ENCODE data around the gene TNNT3. TPM values are rescaled to one million over a fixed set of nuclear protein-coding genes. Genes with fewer than 3 reads are reported as not detected.
A peak's percentile ranks its signal among the peaks of the same experiment; 100 is the strongest.

Gene TNNT3
- total RNA-seq, 8 experiments from 2014 or later, result 0.11 to 25.9 (median 3.6) TPM; not detected in 3

GRCh38 chr11:1924181-1924580, 4.7 kb downstream of the TNNT3 start:
- ATAC-seq (replicated peaks in 6 of 8), result no peak
- H3K4me1 ChIP-seq (replicated peaks in 1 of 2), result peaks cover 9 to 10% of the 10 kb centered on the region in 2 donors
- 65 to 90% (median 84%) methylated on average over 2 to 3 of the region's 17 CpGs; no CpG with 5 or more reads in 7 of the 10 experiments for WGBS, 10 experiments

DNA sequence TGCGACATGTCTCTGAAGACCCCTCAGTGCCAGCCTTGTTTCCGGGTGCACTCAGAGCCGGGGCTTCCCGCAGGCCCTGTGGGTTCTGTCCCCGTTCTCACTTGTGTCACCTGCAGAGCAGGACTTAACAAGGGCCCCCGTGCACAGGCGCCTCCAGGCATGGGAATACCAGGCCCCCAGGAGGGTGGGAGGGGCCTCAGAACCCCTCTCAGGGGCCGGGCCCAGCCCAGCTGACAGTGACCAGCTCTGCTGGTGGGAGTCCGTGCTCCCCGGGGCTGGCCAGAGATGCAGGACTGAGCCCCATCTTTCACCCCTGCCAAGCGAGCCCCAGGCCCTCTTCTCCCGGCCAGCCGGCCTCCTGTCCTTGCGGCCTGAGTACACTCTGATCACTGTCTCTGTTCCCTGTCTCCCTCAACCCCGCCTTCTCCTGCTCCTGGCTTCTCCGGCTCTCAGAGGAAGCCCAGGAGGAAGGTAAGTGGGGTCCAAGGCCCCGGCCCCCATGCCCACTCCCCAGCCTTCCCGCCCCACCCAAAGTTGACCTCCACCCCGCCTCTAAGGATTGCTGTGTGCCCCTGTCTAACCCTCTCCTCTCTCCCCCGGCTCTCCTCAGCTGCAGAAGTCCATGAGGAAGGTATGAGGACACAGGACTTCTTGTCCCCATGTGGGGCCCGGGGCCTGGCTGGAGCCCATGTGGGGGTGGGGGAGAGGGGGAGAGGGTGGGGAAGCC, 5.3 kb downstream of the TNNT3 start:
- Histone ChIP-seq H3K27ac (no peak overlapping the region), H3K4me1 (replicated peaks in 1 of 2) (peaks cover 9 to 10% of the 10 kb centered on the region in 2 donors), H3K4me3 (no peak overlapping the region)
- WGBS, 10 experiments, result 42 to 100% (median 80%) methylated on average over 2 to 3 of the region's 21 CpGs; no CpG with 5 or more reads in 7 of the 10 experiments
- no peak for ATAC-seq (replicated peaks in 6 of 8)
- in situ Hi-C loops (cut with MboI; ENCODE audit: low pct_unique_long_range_greater_than_20kb in 2 of 9, low sequenced_read_pairs in 9 of 9, unreplicated experiment in 9 of 9), result no loop called here

More at GRCh38 chr11:1924181-1924580, 4.7 kb downstream of the TNNT3 start:
- Histone ChIP-seq H3K27ac (no peak overlapping the region), H3K4me3 (no peak overlapping the region)
- in situ Hi-C loops (cut with MboI; ENCODE audit: low pct_unique_long_range_greater_than_20kb in 2 of 9, low sequenced_read_pairs in 9 of 9, unreplicated experiment in 9 of 9), result no loop called here

GRCh38 chr11:1925373-1926155, 6.1 kb downstream of the TNNT3 start:
- in situ Hi-C loops (cut with MboI; ENCODE audit: low pct_unique_long_range_greater_than_20kb in 2 of 9, low sequenced_read_pairs in 9 of 9, unreplicated experiment in 9 of 9), result no loop called here
- no peak for ATAC-seq (replicated peaks in 6 of 8)
- WGBS, 10 experiments, result 87% methylated on average over 4 of the region's 23 CpGs; no CpG with 5 or more reads in 9 of the 10 experiments

DNA sequence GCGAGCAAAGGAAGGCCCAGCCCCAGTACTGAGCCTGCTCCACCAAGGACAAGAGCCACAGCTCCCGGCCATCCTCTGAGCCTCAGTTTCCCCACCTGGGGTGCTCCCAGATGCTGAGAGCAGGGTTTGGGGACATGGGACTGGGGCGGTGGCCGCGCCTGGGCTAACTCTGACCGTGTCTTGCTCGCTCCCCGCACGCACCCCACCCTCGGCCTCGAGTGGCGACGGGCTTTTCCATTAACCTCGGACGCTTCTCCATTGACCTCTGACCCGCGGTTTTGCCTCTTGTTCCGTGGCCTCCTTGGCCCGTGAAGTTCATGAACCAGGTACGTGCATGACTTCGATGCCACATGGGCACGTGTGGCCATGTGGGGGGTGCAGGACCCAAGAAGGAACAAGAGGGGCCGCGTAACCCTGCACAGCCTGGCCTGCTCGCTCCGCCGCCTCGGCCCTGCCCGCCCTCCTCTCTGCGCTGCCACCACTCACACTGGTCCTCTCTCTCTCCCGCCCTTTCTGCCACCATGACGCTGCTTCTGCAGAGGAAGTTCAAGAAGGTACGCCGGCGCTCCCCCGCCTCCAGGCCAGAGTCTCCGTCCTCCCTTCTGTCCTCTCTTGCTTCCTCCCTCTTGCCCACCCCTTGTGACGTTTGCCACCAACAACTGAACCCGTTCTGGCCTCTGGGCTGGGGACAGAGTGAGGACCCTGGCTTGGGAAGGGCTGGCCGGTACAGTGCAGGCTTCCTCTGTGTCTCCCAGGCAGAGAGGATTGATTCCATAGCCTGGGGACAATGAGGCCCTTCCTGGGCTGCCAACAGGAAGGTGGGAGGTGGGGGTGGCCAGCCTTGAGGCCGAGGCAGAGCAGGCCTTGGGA, 6.9 kb downstream of the TNNT3 start:
- peak; percentile 1 to 47 (median 38) for ATAC-seq (replicated peaks in 6 of 8)
- no peak overlapping the region for H3K4me3 ChIP-seq
- H3K27ac ChIP-seq, result no peak overlapping the region
- in situ Hi-C loops (cut with MboI; ENCODE audit: low pct_unique_long_range_greater_than_20kb in 2 of 9, low sequenced_read_pairs in 9 of 9, unreplicated experiment in 9 of 9), result no loop called here
- 60 to 100% (median 87%) methylated on average over 1 to 17 of the region's 41 CpGs; no CpG with 5 or more reads in 4 of the 10 experiments for WGBS, 10 experiments
- peaks cover 9 to 14% of the 10 kb centered on the region in 2 donors for H3K4me1 ChIP-seq (replicated peaks in 1 of 2)

More at GRCh38 chr11:1925373-1926155, 6.1 kb downstream of the TNNT3 start:
- peaks cover 9 to 10% of the 10 kb centered on the region in 2 donors for H3K4me1 ChIP-seq (replicated peaks in 1 of 2)
- H3K27ac ChIP-seq, result no peak overlapping the region
- H3K4me3 ChIP-seq, result no peak overlapping the region

DNA sequence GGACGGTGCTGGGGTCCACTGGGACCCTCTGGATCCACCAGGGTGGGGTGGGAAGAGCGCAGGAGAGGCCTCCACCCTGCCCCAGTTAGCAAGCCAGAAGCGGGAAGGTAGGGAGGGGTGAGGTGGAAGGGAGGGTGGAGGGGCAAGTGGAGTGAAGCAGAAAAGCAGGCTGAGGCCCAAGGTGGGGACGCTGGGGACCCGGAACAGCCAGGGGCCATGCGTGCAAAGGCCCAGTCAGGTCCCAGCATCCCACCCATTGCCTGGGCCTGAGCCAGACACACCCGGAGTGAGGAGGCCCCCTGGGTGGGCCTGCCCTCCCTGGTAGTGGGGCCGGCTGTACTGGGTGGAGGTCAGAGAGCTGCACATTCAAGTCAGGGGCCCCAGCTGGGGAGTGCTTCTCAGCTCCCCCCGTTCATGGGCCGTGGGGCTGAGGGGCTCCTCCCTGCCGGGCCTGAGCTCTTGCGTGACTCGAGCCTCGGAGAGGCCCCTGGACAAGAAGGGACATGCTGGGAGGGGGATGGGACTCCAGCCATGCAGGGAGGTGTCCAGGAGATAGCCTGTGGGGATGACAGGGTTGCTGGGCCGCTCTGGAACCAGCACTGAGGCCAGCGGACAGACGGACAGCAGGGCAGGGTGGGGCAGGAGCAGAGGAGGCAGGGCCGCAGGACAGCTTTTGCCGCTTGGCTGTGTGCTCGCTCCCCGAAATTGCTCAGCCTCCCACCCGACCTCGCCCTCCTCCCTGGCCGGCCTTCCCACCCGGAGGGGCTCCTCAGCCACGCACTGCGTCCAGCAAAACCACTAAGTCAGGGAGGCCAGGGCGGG, 7.7 kb downstream of the TNNT3 start:
- 0 to 100% (median 64%) methylated on average over 1 to 6 of the region's 28 CpGs; no CpG with 5 or more reads in 5 of the 10 experiments for WGBS, 10 experiments
- ATAC-seq (replicated peaks in 6 of 8), result peak; percentile 47 to 79 (median 70)
- in situ Hi-C loops (cut with MboI; ENCODE audit: low pct_unique_long_range_greater_than_20kb in 2 of 9, low sequenced_read_pairs in 9 of 9, unreplicated experiment in 9 of 9), result no loop called here

DNA sequence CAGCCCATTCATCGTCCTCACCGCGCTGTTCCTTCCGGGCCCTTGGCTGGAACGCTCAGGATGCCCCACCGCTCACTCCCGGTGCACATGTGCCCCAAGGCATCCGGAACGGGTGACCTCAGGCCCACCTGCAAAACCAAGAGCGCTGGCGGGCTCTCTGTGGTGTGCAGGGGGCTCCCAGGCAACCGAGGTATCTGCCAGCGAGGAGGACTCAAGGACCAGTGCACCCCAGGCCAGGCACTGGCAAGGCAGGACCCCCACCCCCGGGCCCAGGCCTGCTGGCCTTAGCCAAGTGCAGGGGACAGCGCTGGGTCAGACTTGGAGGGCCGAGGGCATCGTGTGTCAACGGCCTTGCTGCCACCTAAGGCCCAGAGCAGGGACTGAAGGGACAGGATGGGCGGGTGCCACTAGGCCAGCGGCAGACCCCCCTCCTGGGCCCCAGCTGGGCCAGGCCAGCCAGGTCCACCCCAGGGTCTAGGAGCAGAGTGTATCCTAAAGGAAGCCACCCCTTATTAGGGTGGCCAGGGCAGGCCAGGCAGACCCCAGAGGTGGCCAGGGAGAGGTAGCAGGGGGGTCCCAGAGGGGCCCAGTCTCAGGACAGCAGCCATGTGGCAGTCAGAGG, 8.5 kb downstream of the TNNT3 start:
- Histone ChIP-seq H3K4me3 (no peak overlapping the region), H3K27ac (no peak overlapping the region), H3K4me1 (replicated peaks in 1 of 2) (peaks cover 9 to 21% of the 10 kb centered on the region in 2 donors)
- 46 to 93% (median 89%) methylated on average over 3 to 16 of the region's 20 CpGs; no CpG with 5 or more reads in 7 of the 10 experiments for WGBS, 10 experiments
- peak in 3 of 8 experiments; percentile 0 to 18 (median 0) for ATAC-seq (replicated peaks in 6 of 8)
- in situ Hi-C loops (cut with MboI; ENCODE audit: low pct_unique_long_range_greater_than_20kb in 2 of 9, low sequenced_read_pairs in 9 of 9, unreplicated experiment in 9 of 9), result no loop called here

More for the DNA sequence above, 7.7 kb downstream of the TNNT3 start:
- H3K4me3 ChIP-seq, result no peak overlapping the region
- H3K27ac ChIP-seq, result no peak overlapping the region
- peaks cover 9 to 21% of the 10 kb centered on the region in 2 donors for H3K4me1 ChIP-seq (replicated peaks in 1 of 2)

- no peak overlapping the region for H3K27ac ChIP-seq
- peak in 3 of 8 experiments; percentile 32 to 57 (median 36) for ATAC-seq (replicated peaks in 6 of 8)
- H3K4me1 ChIP-seq (replicated peaks in 1 of 2), result peaks cover 9 to 21% of the 10 kb centered on the region in 2 donors
- in situ Hi-C loops (cut with MboI; ENCODE audit: low pct_unique_long_range_greater_than_20kb in 2 of 9, low sequenced_read_pairs in 9 of 9, unreplicated experiment in 9 of 9), result no loop called here
- no peak overlapping the region for H3K4me3 ChIP-seq
- WGBS, 10 experiments, result 80% methylated on average over 5 of the region's 13 CpGs; no CpG with 5 or more reads in 9 of the 10 experiments
Measured at GRCh38 chr11:1928470-1928890, 9.0 kb downstream of the TNNT3 start.

GRCh38 chr11:1928891-1929541, 9.5 kb downstream of the TNNT3 start:
- H3K4me1 ChIP-seq (replicated peaks in 1 of 2), result peaks cover 9 to 21% of the 10 kb centered on the region in 2 donors
- no peak overlapping the region for H3K4me3 ChIP-seq
- in situ Hi-C loops (cut with MboI; ENCODE audit: low pct_unique_long_range_greater_than_20kb in 2 of 9, low sequenced_read_pairs in 9 of 9, unreplicated experiment in 9 of 9), result no loop called here
- no peak for ATAC-seq (replicated peaks in 6 of 8)
- 89 to 100% (median 100%) methylated on average over 2 to 11 of the region's 35 CpGs; no CpG with 5 or more reads in 7 of the 10 experiments for WGBS, 10 experiments
- H3K27ac ChIP-seq, result no peak overlapping the region

DNA sequence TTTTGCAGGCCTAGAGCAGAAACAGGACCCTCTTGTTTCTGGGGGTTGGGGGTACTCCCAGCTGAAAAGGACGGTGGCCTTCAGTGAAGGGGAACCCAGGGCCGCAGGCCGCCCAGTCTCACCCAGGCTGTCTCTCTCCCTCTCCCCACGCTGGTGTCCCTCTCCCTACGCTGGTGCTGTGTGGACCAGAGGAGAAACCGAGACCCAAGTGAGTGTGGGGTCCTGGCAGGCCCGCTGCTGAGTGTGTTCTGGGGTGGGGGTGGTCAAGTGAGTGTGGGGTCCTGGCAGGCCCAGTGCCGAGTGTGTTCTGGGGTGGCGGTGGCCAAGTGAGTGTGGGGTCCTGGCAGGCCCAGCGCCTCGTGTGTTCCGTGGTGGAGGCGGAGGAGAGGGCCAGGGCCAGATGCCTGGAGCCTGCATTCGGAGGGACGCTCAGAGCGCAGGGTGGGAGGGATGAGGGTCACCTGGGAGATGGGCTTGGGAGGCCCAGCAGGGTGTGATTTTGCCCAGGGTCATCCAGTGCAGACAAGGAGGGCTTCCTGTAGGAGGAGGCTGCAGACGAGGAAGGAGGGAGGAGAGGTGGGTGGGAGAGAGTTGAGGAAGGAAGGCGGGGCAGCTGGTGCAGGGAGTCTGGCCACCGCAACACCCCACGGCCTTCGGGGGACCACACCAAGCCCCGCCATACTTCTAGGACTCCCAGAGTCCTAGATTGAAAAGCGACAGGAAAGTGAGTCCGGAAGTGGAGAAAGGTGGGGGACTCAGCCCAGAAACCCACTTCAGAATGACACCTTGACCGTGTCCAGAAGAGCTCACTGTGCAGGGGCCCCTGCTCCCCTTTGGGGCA, 10.3 kb downstream of the TNNT3 start:
- Histone ChIP-seq H3K4me1 (replicated peaks in 1 of 2) (peaks cover 9 to 21% of the 10 kb centered on the region in 2 donors), H3K27ac (no peak overlapping the region), H3K4me3 (no peak overlapping the region)
- 60 to 100% (median 81%) methylated on average over 1 to 7 of the region's 25 CpGs; no CpG with 5 or more reads in 4 of the 10 experiments for WGBS, 10 experiments
- in situ Hi-C loops (cut with MboI; ENCODE audit: low pct_unique_long_range_greater_than_20kb in 2 of 9, low sequenced_read_pairs in 9 of 9, unreplicated experiment in 9 of 9), result no loop called here
- no peak for ATAC-seq (replicated peaks in 6 of 8)

- in situ Hi-C loops (cut with MboI; ENCODE audit: low pct_unique_long_range_greater_than_20kb in 2 of 9, low sequenced_read_pairs in 9 of 9, unreplicated experiment in 9 of 9), result no loop called here
- WGBS, 10 experiments, result 76 to 100% (median 93%) methylated on average over 1 to 8 of the region's 9 CpGs; no CpG with 5 or more reads in 2 of the 10 experiments
- H3K4me1 ChIP-seq (replicated peaks in 1 of 2), result peaks cover 9 to 21% of the 10 kb centered on the region in 2 donors
- ATAC-seq (replicated peaks in 6 of 8), result no peak
- no peak overlapping the region for H3K27ac ChIP-seq
- H3K4me3 ChIP-seq, result no peak overlapping the region
Measured at GRCh38 chr11:1930462-1930830, 10.9 kb downstream of the TNNT3 start.

All from motor neuron (in vitro differentiated cells).